Cardiac fibroblast (primary cell): ENCODE data around the gene WNT10A.

ENCODE experiments used
- DNase-seq, 2 donors: peaks; one replicate each; pipeline versions ENCODE4 v3.0.0 to v3.0.0-alpha.2; 2010; ENCODE audit warnings: low read depth in 2 of 2
- H3K4me3 ChIP-seq, 2 donors: replicated peaks in 1 of 2; 1 replicate in 1 of 2; 2 replicates in 1 of 2; pipeline ENCODE4 v1.5.1; 2011; ENCODE audit warnings: low read depth in 2 of 2, low read length in 2 of 2, mild to moderate bottlenecking in 2 of 2, moderate library complexity in 1 of 2
- TF ChIP-seq, protein P1 (sequence below): IDR thresholded peaks from one replicate; pipeline ENCODE4 v1.5.1; 2011; ENCODE audit warnings: low read depth, mild to moderate bottlenecking, low read length, inconsistent platforms

WNT10A gene

DNA sequence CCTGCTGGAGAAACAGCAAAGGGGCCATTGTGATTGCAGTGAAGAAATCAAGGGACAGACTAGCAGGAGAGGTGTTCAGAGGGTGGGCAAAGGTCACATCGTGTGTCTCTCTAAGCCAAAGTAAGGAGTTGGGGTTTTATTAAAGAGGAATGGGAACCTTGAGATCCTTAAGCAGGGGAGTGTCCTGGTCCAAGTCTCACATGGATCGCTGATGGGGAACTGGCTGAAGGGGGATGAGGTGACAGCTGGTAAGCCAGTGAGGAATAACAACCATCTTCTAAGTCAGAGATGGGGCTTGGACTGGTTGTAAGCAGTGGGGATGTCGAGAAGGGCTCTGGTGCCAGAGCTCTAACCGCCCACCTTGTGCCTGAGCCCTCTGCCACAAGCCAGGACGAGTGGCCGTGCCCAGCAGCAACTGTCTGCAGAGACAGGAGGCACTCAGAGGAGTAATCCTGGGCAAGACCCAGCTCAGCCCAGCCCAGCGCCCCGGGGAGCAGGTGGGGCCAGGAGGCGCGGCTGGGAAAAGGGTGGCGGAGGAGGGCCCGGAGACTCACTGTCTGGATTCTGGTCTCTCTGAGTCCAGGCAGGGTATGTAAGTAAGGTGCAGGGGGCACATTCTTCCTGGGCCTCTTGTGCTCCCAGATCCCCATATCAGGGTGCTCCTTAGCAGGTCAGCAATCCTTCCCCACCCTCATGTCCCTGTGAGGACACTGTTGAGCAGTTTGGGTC lies 13.7 kb downstream of the WNT10A start:
- no peak overlapping the region for H3K4me3 ChIP-seq
- no peak for DNase-seq
- TF ChIP-seq, protein P1, sequence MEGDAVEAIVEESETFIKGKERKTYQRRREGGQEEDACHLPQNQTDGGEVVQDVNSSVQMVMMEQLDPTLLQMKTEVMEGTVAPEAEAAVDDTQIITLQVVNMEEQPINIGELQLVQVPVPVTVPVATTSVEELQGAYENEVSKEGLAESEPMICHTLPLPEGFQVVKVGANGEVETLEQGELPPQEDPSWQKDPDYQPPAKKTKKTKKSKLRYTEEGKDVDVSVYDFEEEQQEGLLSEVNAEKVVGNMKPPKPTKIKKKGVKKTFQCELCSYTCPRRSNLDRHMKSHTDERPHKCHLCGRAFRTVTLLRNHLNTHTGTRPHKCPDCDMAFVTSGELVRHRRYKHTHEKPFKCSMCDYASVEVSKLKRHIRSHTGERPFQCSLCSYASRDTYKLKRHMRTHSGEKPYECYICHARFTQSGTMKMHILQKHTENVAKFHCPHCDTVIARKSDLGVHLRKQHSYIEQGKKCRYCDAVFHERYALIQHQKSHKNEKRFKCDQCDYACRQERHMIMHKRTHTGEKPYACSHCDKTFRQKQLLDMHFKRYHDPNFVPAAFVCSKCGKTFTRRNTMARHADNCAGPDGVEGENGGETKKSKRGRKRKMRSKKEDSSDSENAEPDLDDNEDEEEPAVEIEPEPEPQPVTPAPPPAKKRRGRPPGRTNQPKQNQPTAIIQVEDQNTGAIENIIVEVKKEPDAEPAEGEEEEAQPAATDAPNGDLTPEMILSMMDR = no peak

DNA sequence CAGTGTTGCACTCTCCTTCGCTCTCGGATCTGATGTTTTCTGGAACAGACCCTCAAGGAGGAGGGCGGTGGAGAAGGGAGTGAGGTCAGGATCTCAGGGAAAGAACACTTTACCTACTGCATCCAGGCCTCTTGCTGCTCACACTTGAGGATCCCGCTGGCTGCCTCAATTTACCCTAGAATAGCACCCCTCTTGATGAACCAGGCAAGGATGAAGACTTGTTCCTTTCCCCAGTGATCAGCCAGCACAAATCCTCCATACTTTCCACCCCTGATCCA lies 14.2 kb downstream of the WNT10A start:
- no peak overlapping the region for H3K4me3 ChIP-seq
- TF ChIP-seq, protein P1 = no peak
- DNase-seq = no peak

DNA sequence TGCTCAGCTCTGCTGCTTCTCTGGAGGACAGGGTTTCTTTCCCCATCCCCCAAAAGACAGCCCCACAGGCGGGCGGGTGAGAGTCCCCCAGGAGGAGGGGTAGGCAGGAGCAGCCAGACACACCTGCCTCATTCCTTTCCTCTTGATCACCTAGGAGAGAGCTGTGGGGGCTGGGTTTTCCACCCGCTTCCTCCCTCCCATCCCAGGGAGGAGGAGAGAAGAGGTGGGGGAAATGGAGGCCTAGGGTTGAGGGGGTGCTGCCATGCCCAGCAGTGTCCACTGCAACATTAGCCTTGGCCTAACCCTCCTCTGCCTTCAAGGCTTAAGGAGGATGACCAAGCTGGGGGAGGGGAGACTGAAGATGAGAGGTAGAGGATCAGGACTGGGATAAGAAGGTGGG lies 14.7 kb downstream of the WNT10A start:
- H3K4me3 ChIP-seq = no peak overlapping the region
- TF ChIP-seq, protein P1 = no peak
- DNase-seq = no peak

DNA sequence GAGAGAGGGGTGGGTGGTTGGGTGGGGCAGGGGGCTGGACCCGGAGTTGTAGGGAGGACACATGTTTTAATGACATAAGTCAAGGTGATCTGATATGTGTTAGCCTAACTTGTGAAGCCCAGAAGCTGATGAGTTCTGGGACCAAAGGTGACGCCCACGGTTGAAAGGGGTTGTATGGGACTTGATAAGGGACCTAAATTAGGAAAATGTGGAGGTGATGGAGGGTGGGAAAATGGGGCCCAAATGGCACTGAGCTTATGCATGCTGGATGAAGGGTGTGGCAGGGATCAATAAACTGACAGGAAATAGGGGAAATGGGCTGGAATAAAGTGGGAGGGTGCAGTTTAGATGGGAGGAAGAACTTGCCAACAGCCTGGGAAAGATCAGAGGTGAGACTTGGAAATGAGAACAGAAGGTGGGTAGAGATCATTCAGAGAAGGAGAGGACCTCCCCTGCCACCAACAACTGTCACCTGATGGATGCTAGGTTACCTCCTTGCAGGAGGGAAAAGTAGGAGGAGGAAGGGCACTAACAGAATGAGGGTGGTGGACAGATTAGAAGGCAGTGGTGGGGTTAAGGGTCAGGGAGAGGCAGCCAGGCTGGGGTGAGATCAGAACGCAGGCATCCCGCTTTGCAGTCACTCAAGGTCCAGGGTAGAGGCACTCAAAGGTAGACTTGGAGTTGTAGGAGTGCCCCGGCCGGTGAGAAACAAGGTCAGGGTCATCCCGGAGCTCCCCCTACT lies 15.3 kb downstream of the WNT10A start:
- H3K4me3 ChIP-seq = no peak overlapping the region
- DNase-seq = no peak
- TF ChIP-seq, protein P1 = no peak

DNA sequence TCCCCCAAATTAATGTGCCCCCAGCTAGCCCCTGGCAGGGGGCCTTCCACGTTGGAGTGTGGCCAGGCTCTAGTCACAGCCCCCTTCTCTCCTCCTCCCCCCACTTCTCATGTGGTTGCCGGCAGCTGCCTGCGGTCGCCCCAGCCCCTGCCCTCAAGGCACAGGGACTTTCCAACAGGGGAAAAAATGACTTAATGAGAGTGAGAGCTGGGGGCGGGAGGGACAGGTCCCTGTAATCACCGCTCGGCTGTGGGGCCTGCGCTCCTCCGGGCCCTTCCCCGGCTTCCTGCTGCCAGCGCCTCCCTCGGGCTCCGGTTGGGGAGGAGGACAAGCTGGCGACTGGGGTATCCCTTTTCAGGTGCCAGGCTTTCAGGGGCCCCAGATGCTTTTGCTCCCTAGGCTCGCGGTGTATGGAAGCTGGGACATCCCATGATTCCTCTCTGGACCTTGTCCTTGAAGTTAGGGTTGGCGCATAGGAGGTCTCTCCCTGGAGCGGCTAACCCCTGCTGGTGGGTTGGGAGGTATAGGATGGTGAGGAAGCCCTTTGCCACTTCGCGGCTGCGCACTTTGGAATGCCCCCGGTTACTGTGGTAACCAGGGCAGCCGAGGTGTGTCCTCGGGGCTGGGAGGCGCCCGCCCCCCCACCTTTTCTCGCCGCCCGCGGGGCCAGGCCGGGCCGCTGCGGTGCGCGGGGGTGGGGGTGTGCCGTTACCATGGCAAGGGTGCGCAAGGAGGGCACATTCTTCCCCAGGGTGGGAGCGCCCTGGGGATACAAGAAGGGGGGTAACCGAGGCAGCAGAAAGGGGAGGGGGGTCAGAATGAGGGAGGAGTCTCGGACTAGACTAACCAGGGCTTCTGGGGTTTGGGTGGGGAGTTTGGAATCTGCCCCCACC lies 16.1 kb downstream of the WNT10A start:
- peak in 1 of 2 donors; percentile 15 for DNase-seq
- H3K4me3 ChIP-seq = no peak overlapping the region

DNA sequence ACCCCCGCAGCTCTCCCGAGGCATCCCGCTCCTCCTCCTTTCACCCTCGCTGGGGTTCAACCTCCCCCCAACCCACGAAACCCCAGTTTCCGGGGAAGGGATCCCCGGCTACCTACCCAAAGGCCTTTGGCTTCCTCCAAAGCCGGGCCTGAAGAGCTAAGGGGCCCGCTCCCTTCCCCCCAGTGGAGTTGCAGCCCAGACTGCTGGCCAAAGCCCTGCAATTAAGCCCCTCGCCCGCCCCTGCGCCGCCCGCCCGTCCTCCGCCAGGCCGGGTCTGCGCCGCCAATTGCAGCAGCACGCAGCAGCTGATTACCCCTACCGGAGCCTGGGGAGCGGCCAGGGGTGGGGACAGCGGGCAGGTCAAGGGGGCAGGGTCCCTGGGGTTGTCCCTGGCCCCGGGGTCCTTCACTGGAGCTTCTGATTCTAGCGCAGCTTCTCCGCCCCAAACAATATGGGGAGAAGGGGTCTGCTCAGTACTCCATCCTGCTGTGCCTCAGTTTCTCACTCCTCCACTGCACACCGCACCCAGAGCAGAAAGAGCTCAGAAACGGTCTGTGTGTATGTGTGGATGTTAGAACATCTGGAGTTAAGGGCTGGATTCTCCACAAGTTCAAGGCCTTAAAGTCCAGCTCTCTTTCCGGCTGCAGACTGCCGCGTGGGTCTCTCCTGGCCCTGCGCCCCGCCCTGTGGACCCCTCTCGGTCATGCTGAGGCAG lies 16.9 kb downstream of the WNT10A start:
- no peak for DNase-seq
- TF ChIP-seq, protein P1 = no peak
- H3K4me3 ChIP-seq = no peak overlapping the region

More for the DNA sequence above, 16.1 kb downstream of the WNT10A start:
- TF ChIP-seq, protein P1 = no peak
